Measurements from ENCODE around the gene DIO3. TPM values are rescaled to one million over a fixed set of nuclear protein-coding genes. Genes with fewer than 3 reads are reported as not detected.

The DIO3 gene
- total RNA-seq, 1 experiment from 2014 or later = not detected

DNA sequence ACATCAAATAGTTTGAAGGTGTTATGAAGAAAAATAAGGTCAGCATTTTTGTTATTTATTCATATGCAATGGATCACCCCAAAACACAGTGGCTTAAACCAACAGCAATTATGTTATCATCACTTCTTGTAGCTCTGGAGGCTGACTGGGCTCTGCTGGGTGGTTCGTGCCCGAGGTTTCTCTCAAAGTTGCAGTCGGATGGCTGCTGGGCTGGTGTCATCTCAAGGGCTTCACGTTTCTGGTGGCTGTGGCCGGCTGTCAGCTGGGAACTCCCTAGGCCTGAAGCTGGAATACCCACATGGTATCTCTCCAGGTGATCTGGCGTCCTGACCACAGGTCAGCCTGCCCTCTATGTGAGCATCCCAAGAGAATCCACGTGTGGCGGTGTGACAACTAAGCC, 12.0 kb downstream of the DIO3 start:
- Histone ChIP-seq H3K79me1 (ENCODE audit: insufficient read depth, low read depth, low read length, poor library complexity, severe bottlenecking) (no peaks in the 10 kb centered on the region), H3K23ac (ENCODE audit: insufficient read length, low read depth, low read length) (no peak overlapping the region), H3K23me2 (ENCODE audit: insufficient read length, low read depth, low read length, poor library complexity, severe bottlenecking) (no peaks in the 10 kb centered on the region), H4K91ac (ENCODE audit: insufficient read length, low read depth, low read length) (no peak overlapping the region), H3K27ac (ENCODE audit: insufficient read length, low read depth, low read length) (no peak overlapping the region), H2BK12ac (ENCODE audit: insufficient read length, low read depth, low read length) (no peak overlapping the region), H2BK120ac (ENCODE audit: low read depth, low read length, poor library complexity, severe bottlenecking) (no peak overlapping the region), H4K5ac (ENCODE audit: insufficient read length, low read depth, low read length) (no peak overlapping the region), H3K18ac (ENCODE audit: insufficient read length, low read depth, low read length) (no peak overlapping the region), H2BK5ac (ENCODE audit: insufficient read length, low read length) (no peak overlapping the region), H3K79me2 (ENCODE audit: insufficient read depth, low read length) (no peaks in the 10 kb centered on the region), H3K4ac (ENCODE audit: low read depth, low read length) (no peak overlapping the region), H3K27me3 (ENCODE audit: insufficient read depth, low read length) (peaks cover under 1% of the 10 kb centered on the region; the same call in 1 of the 2 replicates), H2AK5ac (ENCODE audit: insufficient read length, low read length) (no peak overlapping the region), H2AFZ (ENCODE audit: low read length) (no peak overlapping the region), H3K9ac (ENCODE audit: extremely low read depth, insufficient read length, low read length) (no peak overlapping the region), H2BK15ac (ENCODE audit: low read depth, low read length) (no peak overlapping the region), H3K14ac (ENCODE audit: insufficient read depth, low read length) (no peak overlapping the region), H3K4me2 (ENCODE audit: insufficient read depth, insufficient read length, low read length) (no peak overlapping the region), H2BK20ac (ENCODE audit: low read depth, low read length, poor library complexity, severe bottlenecking) (no peak overlapping the region), H4K8ac (replicated peaks; ENCODE audit: insufficient read length, low read depth, low read length) (no peak overlapping the region), H3T11ph (ENCODE audit: low read length) (no peak overlapping the region), H4K20me1 (ENCODE audit: control insufficient read depth, insufficient read depth, insufficient read length) (no peaks in the 10 kb centered on the region), H3K4me1 (ENCODE audit: insufficient read depth, low read length) (no peaks in the 10 kb centered on the region), H3K56ac (ENCODE audit: insufficient read length, low read depth, low read length) (no peak overlapping the region), H3K9me3 (ENCODE audit: control insufficient read depth, low read depth, low read length) (no peaks in the 10 kb centered on the region)
- Mint-ChIP-seq H3K9me3 (no peaks in the 10 kb centered on the region; a peak in 1 of 5 replicates), H3K4me1 (no peaks in the 10 kb centered on the region), H3K4me3 (no peak overlapping the region), H3K27ac (no peak overlapping the region), H3K27me3 (ENCODE audit: low read depth) (peaks cover 60% of the 10 kb centered on the region), H3K36me3 (ENCODE audit: insufficient read depth in 1 of 3, low read depth in 3 of 3) (no peaks in the 10 kb centered on the region; a peak in 1 of 7 replicates)
- no peak for TF ChIP-seq CTCF (conservative IDR thresholded peaks at IDR 0.05)
- DNase-seq = no peak
- no CpG with 5 or more reads among the region's 8 CpGs for WGBS (ENCODE audit: extremely low coverage, insufficient read length, low lambda C conversion rate)

Data from H9 (cell line).